IMR-90 (cell line): ENCODE measurements around the gene SPAG7. TPM values are rescaled to one million over a fixed set of nuclear protein-coding genes. Genes with fewer than 3 reads are reported as not detected.
A peak's percentile ranks its signal among the peaks of the same experiment; 100 is the strongest.

ENCODE experiments used
- ATAC-seq: fragments of 200-7000 bp; cut with Tn5 transposase; 2 replicates; pipeline ENCODE4 v1.9.1; 2020; ENCODE audit warnings: low read depth, mild to moderate bottlenecking, moderate library complexity
- BruUV-seq: library from RNA; stranded (reverse); fragments of 400-500 nt; replicated peaks from 2 replicates; lab custom pipeline; 2021; lab: Mats Ljungman, UMichigan
- CTCF ChIA-PET: fragments of 300-600 bp; formaldehyde crosslinking; extraction: SDS; loops from one replicate; lab custom pipeline; 2021; ENCODE audit warnings: antibody characterized with exemption; lab: Yijun Ruan, JAX
- POLR2A ChIA-PET: fragments of 300-600 bp; sonication (Branson Sonifier 250); formaldehyde crosslinking; loops from one replicate; lab custom pipeline; 2022; ENCODE audit warnings: antibody characterized with exemption; ENCODE audit not compliant: unreplicated experiment; lab: Charles Lee
- DNase-seq: peaks from one replicate; pipeline ENCODE4 v3.0.0; 2013
- H2AFZ ChIP-seq: replicated peaks from 2 replicates; pipeline ENCODE3; 2013; ENCODE audit warnings: low read length, mild to moderate bottlenecking; ENCODE audit not compliant: poor library complexity
- H2AK5ac ChIP-seq: 2 replicates; pipeline ENCODE4 v1.6.1; 2013; ENCODE audit warnings: low read depth, low read length, inconsistent platforms
- H2AK9ac ChIP-seq: replicated peaks from 2 replicates; pipeline ENCODE3; 2013; ENCODE audit warnings: mild to moderate bottlenecking, low read depth, low read length, moderate library complexity; ENCODE audit not compliant: poor library complexity
- H2BK120ac ChIP-seq: 2 replicates; pipeline ENCODE4 v1.6.1; 2013; ENCODE audit warnings: low read depth, low read length, inconsistent platforms
- H2BK15ac ChIP-seq: 3 replicates; pipeline ENCODE4 v1.6.1; 2013; ENCODE audit warnings: low read depth, low read length, inconsistent platforms
- H2BK20ac ChIP-seq: 2 replicates; pipeline ENCODE4 v1.6.1; 2013; ENCODE audit warnings: low read depth, mild to moderate bottlenecking, inconsistent platforms, low read length, moderate library complexity
- H2BK5ac ChIP-seq: 2 replicates; pipeline ENCODE4 v1.6.1; 2013; ENCODE audit warnings: mild to moderate bottlenecking, low read depth, low read length, inconsistent platforms; ENCODE audit not compliant: poor library complexity, severe bottlenecking
- H3K14ac ChIP-seq: replicated peaks from 2 replicates; pipeline ENCODE4 v1.6.1; 2013; ENCODE audit warnings: low read depth, low read length, inconsistent platforms
- H3K18ac ChIP-seq: 2 replicates; pipeline ENCODE4 v1.6.1; 2013; ENCODE audit warnings: low read depth, low read length, control low read depth
- H3K23ac ChIP-seq: 2 replicates; pipeline ENCODE4 v1.6.1; 2013; ENCODE audit warnings: low read depth, low read length, inconsistent platforms
- H3K27ac ChIP-seq: 2 replicates; pipeline ENCODE4 v1.5.1; 2013; ENCODE audit warnings: mild to moderate bottlenecking, control low read depth, low read length; ENCODE audit not compliant: insufficient read depth
- H3K27me3 ChIP-seq: 2 replicates; pipeline ENCODE4 v1.6.1; 2013; ENCODE audit warnings: low read length; ENCODE audit not compliant: control insufficient read depth, insufficient read depth
- H3K36me3 ChIP-seq: 2 replicates; pipeline ENCODE4 v1.6.1; 2013; ENCODE audit warnings: low read length, mixed read lengths; ENCODE audit not compliant: control insufficient read depth, insufficient read depth
- H3K4ac ChIP-seq: 2 replicates; pipeline ENCODE4 v1.6.1; 2013; ENCODE audit warnings: low read depth, low read length, inconsistent platforms
- H3K4me1 ChIP-seq: 2 replicates; pipeline ENCODE4 v1.6.1; 2013; ENCODE audit warnings: low read length, mixed read lengths; ENCODE audit not compliant: control insufficient read depth, insufficient read depth
- H3K4me2 ChIP-seq: 2 replicates; pipeline ENCODE4 v1.6.1; 2013; ENCODE audit warnings: low read depth, mild to moderate bottlenecking, control low read depth, low read length, moderate library complexity
- H3K4me3 ChIP-seq: 2 replicates; pipeline ENCODE4 v1.5.1; 2013; ENCODE audit warnings: low read depth, mild to moderate bottlenecking, control low read depth, low read length, moderate library complexity; ENCODE audit not compliant: insufficient read depth
- H3K56ac ChIP-seq: 2 replicates; pipeline ENCODE4 v1.6.1; 2013; ENCODE audit warnings: low read length, inconsistent platforms; ENCODE audit not compliant: insufficient read depth; ENCODE audit errors: extremely low read depth
- H3K79me1 ChIP-seq, 2 experiments: 2 replicates each; pipeline ENCODE4 v1.6.1; 2013; ENCODE audit warnings: low read length in 2 of 2, inconsistent platforms in 1 of 2, low read depth in 1 of 2
- H3K9ac ChIP-seq: 2 replicates; pipeline ENCODE4 v1.6.1; 2013; ENCODE audit warnings: low read depth, low read length, control low read depth
- H3K9me1 ChIP-seq: 2 replicates; pipeline ENCODE4 v1.6.1; 2013; ENCODE audit warnings: low read length, inconsistent platforms; ENCODE audit not compliant: insufficient read depth
- H3K9me3 ChIP-seq: 2 replicates; pipeline ENCODE4 v1.6.1; 2013; ENCODE audit warnings: low read length; ENCODE audit not compliant: control insufficient read depth, insufficient read depth
- H4K20me1 ChIP-seq: 2 replicates; pipeline ENCODE4 v1.6.1; 2013; ENCODE audit warnings: low read length, inconsistent platforms; ENCODE audit not compliant: insufficient read depth
- H4K5ac ChIP-seq: 2 replicates; pipeline ENCODE4 v1.6.1; 2013; ENCODE audit warnings: mild to moderate bottlenecking, low read depth, low read length, control low read depth
- H4K8ac ChIP-seq, 2 experiments: 2 replicates each; pipeline ENCODE4 v1.6.1; 2013; ENCODE audit warnings: low read depth in 2 of 2, low read length in 2 of 2, control low read depth in 1 of 2, inconsistent platforms in 1 of 2
- H4K91ac ChIP-seq: 2 replicates; pipeline ENCODE4 v1.6.1; 2013; ENCODE audit warnings: low read depth, low read length, inconsistent platforms; ENCODE audit not compliant: insufficient read depth
- CEBPB ChIP-seq: IDR thresholded peaks from 2 replicates; pipeline ENCODE4 v1.6.1; 2012; ENCODE audit warnings: low read depth, low read length, improper control_type of control experiment
- MAZ ChIP-seq: IDR thresholded peaks from 2 replicates; pipeline ENCODE4 v1.6.1; 2012; ENCODE audit warnings: low read depth, mild to moderate bottlenecking, low read length, improper control_type of control experiment, moderate library complexity, borderline replicate concordance
- POLR2A ChIP-seq: IDR thresholded peaks from 2 replicates; pipeline ENCODE4 v1.6.1; 2012; ENCODE audit warnings: mild to moderate bottlenecking, low read depth, low read length
- WGBS, 2 experiments: methylation state at CpG; one replicate each; pipeline versions ENCODE4 v1.1.5 to v1.1.7; 2013; ENCODE audit warnings: missing lambda C conversion rate in 2 of 2; ENCODE audit not compliant: insufficient read length in 1 of 2; ENCODE audit errors: extremely low coverage in 2 of 2; 5-methylcytosine and 5-hydroxymethylcytosine counted together
- dilution Hi-C: fragments of 300-500 bp; cut with HindIII; formaldehyde crosslinking; loops from one replicate; pipeline ENCODE4 v1.14.3; 2018; ENCODE audit warnings: low sequenced_read_pairs; ENCODE audit not compliant: unreplicated experiment
- in situ Hi-C: fragments of 300-500 bp; cut with MboI; formaldehyde crosslinking; loops from 3 replicates; pipeline ENCODE4 v1.14.3; 2019; ENCODE audit warnings: low sequenced_read_pairs, inconsistent platforms, mixed read lengths
- intact Hi-C: fragments of 100-400 bp; cut with micrococcal nuclease; formaldehyde crosslinking; loops from 2 replicates; pipeline ENCODE4 v1.10.0; 2022
- polyA plus RNA-seq, 3 experiments: library from polyadenylated mRNA; depleted of rRNA; stranded (reverse); fragments of >200 nt; gene quantifications; 2 replicates each; pipeline ENCODE4 v1.2.3, GENCODE V29; 2012; ENCODE audit warnings: low replicate concordance in 1 of 3
- total RNA-seq: library from RNA; depleted of rRNA; stranded (reverse); fragments of >200 nt; gene quantifications from 2 replicates; pipeline ENCODE4 v1.2.3, GENCODE V29; 2012

The SPAG7 gene
- total and polyA plus RNA-seq, 2 of the 4 experiments (the other 2 are of a cell fraction): 50.2 to 108 TPM

GRCh38 chr17:5000237-5000639 lies 32.6 kb upstream of the SPAG7 start:
- Histone ChIP-seq H3K23ac (peak overlapping the region; percentile 84), H4K5ac (no peak overlapping the region), H3K9ac (no peak overlapping the region), H3K36me3 (peaks cover 43% of the 10 kb centered on the region), H2AK9ac (peak overlapping the region; percentile 78), H2BK5ac (no peak overlapping the region), H3K9me3 (no peaks in the 10 kb centered on the region), H3K27ac (no peak overlapping the region), H3K4me1 (peaks cover 21% of the 10 kb centered on the region), H3K27me3 (no peaks in the 10 kb centered on the region), H3K4me2 (peak overlapping the region; percentile 1; the same call in 1 of the 2 replicates), H4K20me1 (peaks cover 26% of the 10 kb centered on the region), H4K8ac (no peak overlapping the region), H2BK15ac (no peak overlapping the region), H3K18ac (no peak overlapping the region), H3K14ac (no peak overlapping the region), H3K56ac (no peak overlapping the region), H2AK5ac (peak overlapping the region; percentile 59; the same call in 1 of the 2 replicates), H3K79me1 (peaks cover 28 to 57% of the 10 kb centered on the region in 2 experiments), H3K4me3 (no peak overlapping the region), H2BK120ac (no peak overlapping the region), H2AFZ (no peak overlapping the region), H4K91ac (no peak overlapping the region), H3K4ac (peak overlapping the region; percentile 27; the same call in 1 of the 2 replicates), H2BK20ac (no peak overlapping the region), H3K9me1 (peaks cover 18% of the 10 kb centered on the region)
- in situ Hi-C loops (no loop called here), dilution Hi-C loops (no loop called here), intact Hi-C loops (no loop called here)
- ChIA-PET POLR2A (interaction anchor here (0.6 kb wide), 1 partner anchor 11 kb away, joined by 3 read pairs; no protein-coding TSS in a partner anchor), CTCF (no interaction called here)
- TF ChIP-seq CEBPB (peak; percentile 76), POLR2A (no peak), MAZ (peak; percentile 24; the same call in 1 of the 2 replicates)
- 82% methylated on average over 2 of the region's 11 CpGs; no CpG with 5 or more reads in 1 of the 2 experiments for WGBS, 2 experiments
- DNase-seq: no peak
- no peak for ATAC-seq
- BruUV-seq: no TSS peak
